ENCODE data around the gene ZNF324. TPM values are rescaled to one million over a fixed set of nuclear protein-coding genes. Genes with fewer than 3 reads are reported as not detected.
A peak's percentile ranks its signal among the peaks of the same experiment; 100 is the strongest.

ZNF324 gene
- total and polyA plus RNA-seq, 9 of the 15 experiments (the other 6 are each of a cell fraction or from before 2014, with no cell fraction given) = 0.92 to 16.4 (median 5.3) TPM

DNA sequence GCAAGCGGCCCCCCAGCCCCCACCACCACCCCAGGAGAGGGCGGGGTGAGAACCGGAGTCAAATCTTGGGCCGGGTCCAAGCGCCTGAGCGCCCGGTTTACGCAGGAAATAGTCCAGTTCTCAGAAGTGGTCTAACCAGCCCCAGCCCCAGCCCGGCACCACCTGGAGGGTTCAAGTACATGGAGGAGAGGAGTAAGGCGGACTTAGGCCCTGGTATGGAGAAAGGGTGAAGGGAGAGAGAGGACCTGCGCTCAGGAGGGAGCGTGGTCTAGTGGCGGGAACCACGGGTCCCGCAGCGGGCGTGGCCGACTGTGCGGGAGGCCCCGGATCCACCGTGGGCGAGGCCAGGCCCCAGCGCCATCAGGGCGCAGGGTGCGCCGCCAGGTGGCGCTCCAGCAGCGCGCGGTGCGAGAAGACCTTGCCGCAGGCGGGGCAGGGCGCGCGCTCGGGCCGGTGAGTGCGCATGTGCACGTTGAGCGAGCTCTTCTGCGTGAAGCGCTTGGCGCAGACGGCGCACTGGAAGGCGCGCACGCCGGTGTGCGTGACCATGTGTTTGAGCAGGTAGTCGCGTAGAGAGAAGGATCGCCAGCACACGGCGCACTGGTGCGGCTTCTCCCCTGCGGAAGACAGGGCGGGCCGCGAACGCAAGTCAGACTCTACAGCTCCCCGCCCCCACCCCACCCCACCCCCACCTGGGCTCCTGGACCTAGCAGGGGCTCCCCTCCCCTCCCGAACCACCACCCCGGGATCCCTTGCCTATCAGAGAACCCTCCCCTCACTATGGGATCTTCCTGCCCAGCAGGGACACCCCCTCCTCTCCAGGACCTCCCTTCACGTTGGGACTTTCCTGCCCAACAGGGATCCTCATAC lies 47.0 kb downstream of the ZNF324 start (continued):
- TF ChIP-seq ZSCAN32 (CRISPR knock-in tag; IDR thresholded peaks at IDR 0.05) (no peak), DPF2 (IDR thresholded peaks at IDR 0.05) (0 out of 2 replicates have a peak, but pooled peaks have one; percentile 11), CTBP1 (IDR thresholded peaks at IDR 0.05; ENCODE audit: borderline replicate concordance) (peak; percentile 97), NFRKB (IDR thresholded peaks at IDR 0.05; ENCODE audit: low read depth) (0 out of 2 replicates have a peak, but pooled peaks have one; percentile 40), ZNF583 (CRISPR knock-in tag; IDR thresholded peaks at IDR 0.05) (0 out of 2 replicates have a peak, but pooled peaks have one; percentile 38), ZKSCAN1 (IDR thresholded peaks at IDR 0.05; ENCODE audit: low read depth, low read length) (peak; percentile 23; the same call in 1 of the 2 replicates), ZNF197 (CRISPR knock-in tag; IDR thresholded peaks at IDR 0.05; ENCODE audit: low read depth) (0 out of 2 replicates have a peak, but pooled peaks have one; percentile 40), ARNT (IDR thresholded peaks at IDR 0.05) (no peak), FOXK2 (conservative IDR thresholded peaks at IDR 0.05 in 1 of 2, IDR thresholded peaks at IDR 0.05 in 1 of 2; ENCODE audit: low read depth in 2 of 2) (no peak), POLR2B (IDR thresholded peaks at IDR 0.05; ENCODE audit: low read depth, partially characterized antibody) (peak; percentile 52), ARID1B (IDR thresholded peaks at IDR 0.05) (0 out of 2 replicates have a peak, but pooled peaks have one; percentile 24), TCF3 (CRISPR knock-in tag; IDR thresholded peaks at IDR 0.05) (peak; percentile 48), HNRNPLL (IDR thresholded peaks at IDR 0.05; ENCODE audit: low read depth, low read length, poor library complexity, severe bottlenecking) (peak; percentile 97), ZNF431 (CRISPR knock-in tag; IDR thresholded peaks at IDR 0.05) (0 out of 2 replicates have a peak, but pooled peaks have one; percentile 26), BMI1 (IDR thresholded peaks at IDR 0.05; ENCODE audit: low read length) (no peak), TBP (optimal IDR thresholded peaks at IDR 0.05; ENCODE audit: low read depth, low read length) (peak; percentile 36), HCFC1 (IDR thresholded peaks at IDR 0.05; ENCODE audit: low read depth, low read length) (peak; percentile 52), ATF1 (CRISPR knock-in tag; IDR thresholded peaks at IDR 0.05) (no peak), ATF1 (tag; IDR thresholded peaks at IDR 0.05) (peak; percentile 62)
- TF ChIP-seq, protein P1, sequence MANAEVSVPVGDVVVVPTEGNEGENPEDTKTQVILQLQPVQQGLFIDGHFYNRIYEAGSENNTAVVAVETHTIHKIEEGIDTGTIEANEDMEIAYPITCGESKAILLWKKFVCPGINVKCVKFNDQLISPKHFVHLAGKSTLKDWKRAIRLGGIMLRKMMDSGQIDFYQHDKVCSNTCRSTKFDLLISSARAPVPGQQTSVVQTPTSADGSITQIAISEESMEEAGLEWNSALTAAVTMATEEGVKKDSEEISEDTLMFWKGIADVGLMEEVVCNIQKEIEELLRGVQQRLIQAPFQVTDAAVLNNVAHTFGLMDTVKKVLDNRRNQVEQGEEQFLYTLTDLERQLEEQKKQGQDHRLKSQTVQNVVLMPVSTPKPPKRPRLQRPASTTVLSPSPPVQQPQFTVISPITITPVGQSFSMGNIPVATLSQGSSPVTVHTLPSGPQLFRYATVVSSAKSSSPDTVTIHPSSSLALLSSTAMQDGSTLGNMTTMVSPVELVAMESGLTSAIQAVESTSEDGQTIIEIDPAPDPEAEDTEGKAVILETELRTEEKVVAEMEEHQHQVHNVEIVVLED (CRISPR knock-in tag; IDR thresholded peaks at IDR 0.05) = peak; percentile 93
- TF ChIP-seq, protein P2, sequence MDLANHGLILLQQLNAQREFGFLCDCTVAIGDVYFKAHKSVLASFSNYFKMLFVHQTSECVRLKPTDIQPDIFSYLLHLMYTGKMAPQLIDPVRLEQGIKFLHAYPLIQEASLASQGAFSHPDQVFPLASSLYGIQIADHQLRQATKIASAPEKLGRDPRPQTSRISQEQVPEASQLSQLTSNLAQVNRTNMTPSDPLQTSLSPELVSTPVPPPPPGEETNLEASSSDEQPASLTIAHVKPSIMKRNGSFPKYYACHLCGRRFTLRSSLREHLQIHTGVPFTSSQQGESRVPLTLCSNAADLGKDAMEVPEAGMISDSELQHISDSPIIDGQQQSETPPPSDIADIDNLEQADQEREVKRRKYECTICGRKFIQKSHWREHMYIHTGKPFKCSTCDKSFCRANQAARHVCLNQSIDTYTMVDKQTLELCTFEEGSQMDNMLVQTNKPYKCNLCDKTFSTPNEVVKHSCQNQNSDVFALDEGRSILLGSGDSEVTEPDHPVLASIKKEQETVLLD (IDR thresholded peaks at IDR 0.05) = peak; percentile 88
- TF ChIP-seq, protein P3, sequence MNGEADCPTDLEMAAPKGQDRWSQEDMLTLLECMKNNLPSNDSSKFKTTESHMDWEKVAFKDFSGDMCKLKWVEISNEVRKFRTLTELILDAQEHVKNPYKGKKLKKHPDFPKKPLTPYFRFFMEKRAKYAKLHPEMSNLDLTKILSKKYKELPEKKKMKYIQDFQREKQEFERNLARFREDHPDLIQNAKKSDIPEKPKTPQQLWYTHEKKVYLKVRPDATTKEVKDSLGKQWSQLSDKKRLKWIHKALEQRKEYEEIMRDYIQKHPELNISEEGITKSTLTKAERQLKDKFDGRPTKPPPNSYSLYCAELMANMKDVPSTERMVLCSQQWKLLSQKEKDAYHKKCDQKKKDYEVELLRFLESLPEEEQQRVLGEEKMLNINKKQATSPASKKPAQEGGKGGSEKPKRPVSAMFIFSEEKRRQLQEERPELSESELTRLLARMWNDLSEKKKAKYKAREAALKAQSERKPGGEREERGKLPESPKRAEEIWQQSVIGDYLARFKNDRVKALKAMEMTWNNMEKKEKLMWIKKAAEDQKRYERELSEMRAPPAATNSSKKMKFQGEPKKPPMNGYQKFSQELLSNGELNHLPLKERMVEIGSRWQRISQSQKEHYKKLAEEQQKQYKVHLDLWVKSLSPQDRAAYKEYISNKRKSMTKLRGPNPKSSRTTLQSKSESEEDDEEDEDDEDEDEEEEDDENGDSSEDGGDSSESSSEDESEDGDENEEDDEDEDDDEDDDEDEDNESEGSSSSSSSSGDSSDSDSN (IDR thresholded peaks at IDR 0.05; ENCODE audit: borderline replicate concordance in 1 of 2, low read depth in 2 of 2, low read length in 2 of 2) = 0 out of 4 replicates have a peak, but pooled peaks of 1 of the 2 experiments have one; percentile 26

Data from K562 (cell line).